HepG2 (cell line): ENCODE results near the gene TEX53. TPM values are rescaled to one million over a fixed set of nuclear protein-coding genes. Genes with fewer than 3 reads are reported as not detected.

Experiments
- ATAC-seq: fragments of 200-7000 bp; cut with Tn5 transposase; 3 replicates; pipeline ENCODE4 v1.9.1; 2020; ENCODE audit warnings: mild to moderate bottlenecking, moderate library complexity
- BruUV-seq: library from RNA; stranded (reverse); fragments of 400-500 nt; replicated peaks from 2 replicates; lab custom pipeline; 2021; lab: Mats Ljungman, UMichigan
- CTCF ChIA-PET: fragments of 300-600 bp; formaldehyde crosslinking; extraction: SDS; loops from one replicate; lab custom pipeline; 2021; ENCODE audit warnings: low total read pairs, inconsistent platforms, low intra/inter-chr PET ratio; lab: Yijun Ruan, JAX
- POLR2A ChIA-PET: fragments of 350-600 bp; sonication (Branson Sonifier 250); formaldehyde crosslinking; loops from one replicate; lab custom pipeline; 2020; ENCODE audit warnings: antibody characterized with exemption, inconsistent platforms; lab: Yijun Ruan, JAX
- DNase-seq: peaks from one replicate; pipeline ENCODE4 v3.0.0-alpha.2; 2015; ENCODE audit warnings: low spot score
- FAIRE-seq: peaks from 3 replicates; lab custom pipeline; 2011; peaks lifted over from hg19 to GRCh38; lab: Jason Lieb, UNC
- H2AFZ ChIP-seq: one replicate; pipeline ENCODE4 v1.6.1; 2011; ENCODE audit warnings: low read length, inconsistent platforms
- H3K27ac ChIP-seq: fragments of 300-600 bp; 3 replicates; pipeline ENCODE4 v1.8.0; 2011; ENCODE audit warnings: mixed run types, mild to moderate bottlenecking, mixed read lengths, low read length, inconsistent platforms; ENCODE audit not compliant: insufficient read depth; ENCODE audit errors: extremely low read length
- H3K27me3 ChIP-seq, 2 experiments: fragments of 200-600 bp in 1 of 2; 2 replicates in 1 of 2; 3 replicates in 1 of 2; pipeline versions ENCODE4 v1.6.0 to v1.8.0; 2011; ENCODE audit warnings: low read length in 2 of 2, mild to moderate bottlenecking in 2 of 2, moderate library complexity in 2 of 2, inconsistent platforms in 1 of 2; ENCODE audit not compliant: insufficient read depth in 2 of 2, control insufficient read depth in 1 of 2
- H3K36me3 ChIP-seq, 2 experiments: fragments of 200-600 bp in 1 of 2; replicated peaks in 1 of 2; 2 replicates in 1 of 2; 3 replicates in 1 of 2; pipeline versions ENCODE4 v1.5.1 to v1.8.0; 2011; ENCODE audit warnings: low read length in 2 of 2, inconsistent platforms in 1 of 2; ENCODE audit not compliant: insufficient read depth in 2 of 2, control insufficient read depth in 1 of 2
- H3K4me1 ChIP-seq: 2 replicates; pipeline ENCODE4 v1.5.1; 2012; ENCODE audit warnings: low read length, inconsistent platforms; ENCODE audit not compliant: insufficient read depth
- H3K4me2 ChIP-seq: 2 replicates; pipeline ENCODE4 v1.6.0; 2011; ENCODE audit warnings: low read depth, low read length, inconsistent platforms
- H3K4me3 ChIP-seq, 3 experiments: fragments of 200-600 bp in 1 of 3; sonication (generic), shearing (Covaris generic) in 1 of 3; replicated peaks in 1 of 3; 2 replicates each; pipeline ENCODE4 v1.5.1; 2011 to 2016; ENCODE audit warnings: low read length in 3 of 3, inconsistent platforms in 2 of 3, low read depth in 2 of 3, mild to moderate bottlenecking in 2 of 3, control low read depth in 1 of 3, mixed read lengths in 1 of 3; ENCODE audit not compliant: insufficient read depth in 1 of 3
- H3K79me2 ChIP-seq: one replicate; pipeline ENCODE4 v1.6.1; 2011; ENCODE audit warnings: low read length, inconsistent platforms; ENCODE audit not compliant: insufficient read depth
- H3K9ac ChIP-seq: 2 replicates; pipeline ENCODE4 v1.6.0; 2011; ENCODE audit warnings: mild to moderate bottlenecking, low read depth, low read length, inconsistent platforms; ENCODE audit not compliant: insufficient read depth
- H3K9me3 ChIP-seq: 2 replicates; pipeline ENCODE4 v1.5.1; 2012; ENCODE audit warnings: mild to moderate bottlenecking, low read length
- H4K20me1 ChIP-seq: 2 replicates; pipeline ENCODE4 v1.6.0; 2011; ENCODE audit warnings: inconsistent platforms, mild to moderate bottlenecking, low read length, moderate library complexity; ENCODE audit not compliant: insufficient read depth
- MATR3 ChIP-seq: sonication (generic); formaldehyde crosslinking; IDR thresholded peaks from 2 replicates; pipeline ENCODE4 v1.4.0; 2020; ENCODE audit warnings: missing genetic modification reagents
- WGBS: methylation state at CpG from one replicate; pipeline ENCODE4 v1.1.6; 2017; ENCODE audit warnings: low lambda C conversion rate; 5-methylcytosine and 5-hydroxymethylcytosine counted together
- in situ Hi-C: cut with HindIII; loops from 2 replicates; pipeline ENCODE4 v1.10.0; 2017; ENCODE audit warnings: low pct_unique_long_range_greater_than_20kb; ENCODE audit not compliant: extremely low pct_ligation_motif_present
- intact Hi-C: fragments of 100-400 bp; cut with micrococcal nuclease; formaldehyde crosslinking; loops from one replicate; pipeline ENCODE4 v1.10.0; 2022; ENCODE audit not compliant: unreplicated experiment
- polyA plus RNA-seq, 8 experiments: library from polyadenylated mRNA; depleted of rRNA in 3 of 8; stranded (reverse) in 7 of 8; unstranded in 1 of 8; fragments of >200 nt; fragmentation: Illumina TruSeq in 4 of 8; extraction: Trizol in 4 of 8; gene quantifications; 2 replicates each; pipeline versions ENCODE4 v1.2.1 to v1.2.3, GENCODE V29; 2011 to 2016; ENCODE audit warnings: low read depth in 4 of 8, missing spikeins in 1 of 8, mixed read lengths in 1 of 8; ENCODE audit not compliant: insufficient read depth in 1 of 8
- total RNA-seq, 5 experiments: library from RNA; depleted of rRNA; stranded (reverse); fragments of >200 nt; fragmentation: Illumina TruSeq; extraction: Trizol; gene quantifications; 2 replicates each; pipeline ENCODE4 v1.2.3, GENCODE V29; 2016; ENCODE audit warnings: low read depth in 1 of 5
- TF ChIP-seq, protein P1 (sequence below): sonication (generic); formaldehyde crosslinking; IDR thresholded peaks from 2 replicates; pipeline ENCODE4 v1.9.0; 2021; ENCODE audit warnings: missing genetic modification reagents, borderline replicate concordance
- TF ChIP-seq, protein P2 (sequence below): sonication (generic); formaldehyde crosslinking; IDR thresholded peaks from 2 replicates; pipeline ENCODE4 v1.5.0; 2020; ENCODE audit warnings: missing genetic modification reagents, mild to moderate bottlenecking, borderline replicate concordance
- TF ChIP-seq, protein P3 (sequence below): fragments of 450-650 bp; IDR thresholded peaks from 2 replicates; pipeline ENCODE4 v1.6.1; 2017
- TF ChIP-seq, protein P4 (sequence below): sonication (generic); formaldehyde crosslinking; IDR thresholded peaks from 2 replicates; pipeline ENCODE4 v1.4.0; 2020; ENCODE audit warnings: mild to moderate bottlenecking, missing genetic modification reagents

Gene TEX53
- total and polyA plus RNA-seq, 2 of the 13 experiments (the other 11 are each of a cell fraction or from before 2014, with no cell fraction given), result not detected

DNA sequence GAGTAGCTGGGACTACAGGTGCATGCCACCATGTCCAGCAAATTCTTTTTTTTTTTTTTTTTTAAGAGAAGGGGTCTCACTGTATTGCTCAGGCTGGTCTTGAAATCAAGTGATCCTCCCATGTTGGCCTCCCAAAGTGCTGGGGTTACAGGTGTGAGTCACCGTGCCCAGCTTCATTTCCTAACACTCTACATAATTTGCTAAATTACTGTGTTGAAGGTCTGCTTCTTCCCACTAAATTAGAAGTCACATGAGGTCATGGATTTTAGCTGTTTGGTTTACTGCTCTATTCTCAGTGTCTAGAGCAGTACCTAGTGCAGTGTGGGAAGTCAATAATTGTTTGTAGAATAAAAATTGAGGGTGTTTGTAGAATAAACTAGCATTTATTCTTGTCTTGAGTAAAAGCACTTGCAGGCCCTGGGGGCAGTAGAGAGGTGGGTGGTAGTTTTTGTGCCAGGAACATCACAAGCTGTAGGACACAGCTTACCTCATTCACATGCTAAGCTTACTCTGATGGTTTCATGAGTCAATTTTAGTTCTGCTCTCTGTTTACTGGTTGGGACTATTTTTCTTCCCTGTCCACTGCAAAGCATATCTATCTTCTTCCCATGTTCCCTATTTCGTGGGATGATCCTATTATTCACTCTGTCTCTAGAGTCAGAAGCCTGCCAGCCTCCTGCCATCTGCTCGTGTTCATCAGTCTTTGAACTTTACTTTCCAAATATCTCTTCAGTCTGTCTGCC lies 17.4 kb upstream of the TEX53 start (continued):
- TF ChIP-seq, protein P1, sequence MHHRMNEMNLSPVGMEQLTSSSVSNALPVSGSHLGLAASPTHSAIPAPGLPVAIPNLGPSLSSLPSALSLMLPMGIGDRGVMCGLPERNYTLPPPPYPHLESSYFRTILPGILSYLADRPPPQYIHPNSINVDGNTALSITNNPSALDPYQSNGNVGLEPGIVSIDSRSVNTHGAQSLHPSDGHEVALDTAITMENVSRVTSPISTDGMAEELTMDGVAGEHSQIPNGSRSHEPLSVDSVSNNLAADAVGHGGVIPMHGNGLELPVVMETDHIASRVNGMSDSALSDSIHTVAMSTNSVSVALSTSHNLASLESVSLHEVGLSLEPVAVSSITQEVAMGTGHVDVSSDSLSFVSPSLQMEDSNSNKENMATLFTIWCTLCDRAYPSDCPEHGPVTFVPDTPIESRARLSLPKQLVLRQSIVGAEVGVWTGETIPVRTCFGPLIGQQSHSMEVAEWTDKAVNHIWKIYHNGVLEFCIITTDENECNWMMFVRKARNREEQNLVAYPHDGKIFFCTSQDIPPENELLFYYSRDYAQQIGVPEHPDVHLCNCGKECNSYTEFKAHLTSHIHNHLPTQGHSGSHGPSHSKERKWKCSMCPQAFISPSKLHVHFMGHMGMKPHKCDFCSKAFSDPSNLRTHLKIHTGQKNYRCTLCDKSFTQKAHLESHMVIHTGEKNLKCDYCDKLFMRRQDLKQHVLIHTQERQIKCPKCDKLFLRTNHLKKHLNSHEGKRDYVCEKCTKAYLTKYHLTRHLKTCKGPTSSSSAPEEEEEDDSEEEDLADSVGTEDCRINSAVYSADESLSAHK (CRISPR knock-in tag), result no peak
- TF ChIP-seq, protein P2, sequence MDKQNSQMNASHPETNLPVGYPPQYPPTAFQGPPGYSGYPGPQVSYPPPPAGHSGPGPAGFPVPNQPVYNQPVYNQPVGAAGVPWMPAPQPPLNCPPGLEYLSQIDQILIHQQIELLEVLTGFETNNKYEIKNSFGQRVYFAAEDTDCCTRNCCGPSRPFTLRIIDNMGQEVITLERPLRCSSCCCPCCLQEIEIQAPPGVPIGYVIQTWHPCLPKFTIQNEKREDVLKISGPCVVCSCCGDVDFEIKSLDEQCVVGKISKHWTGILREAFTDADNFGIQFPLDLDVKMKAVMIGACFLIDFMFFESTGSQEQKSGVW (CRISPR knock-in tag), result no peak
- TF ChIP-seq MATR3, result no peak

DNA sequence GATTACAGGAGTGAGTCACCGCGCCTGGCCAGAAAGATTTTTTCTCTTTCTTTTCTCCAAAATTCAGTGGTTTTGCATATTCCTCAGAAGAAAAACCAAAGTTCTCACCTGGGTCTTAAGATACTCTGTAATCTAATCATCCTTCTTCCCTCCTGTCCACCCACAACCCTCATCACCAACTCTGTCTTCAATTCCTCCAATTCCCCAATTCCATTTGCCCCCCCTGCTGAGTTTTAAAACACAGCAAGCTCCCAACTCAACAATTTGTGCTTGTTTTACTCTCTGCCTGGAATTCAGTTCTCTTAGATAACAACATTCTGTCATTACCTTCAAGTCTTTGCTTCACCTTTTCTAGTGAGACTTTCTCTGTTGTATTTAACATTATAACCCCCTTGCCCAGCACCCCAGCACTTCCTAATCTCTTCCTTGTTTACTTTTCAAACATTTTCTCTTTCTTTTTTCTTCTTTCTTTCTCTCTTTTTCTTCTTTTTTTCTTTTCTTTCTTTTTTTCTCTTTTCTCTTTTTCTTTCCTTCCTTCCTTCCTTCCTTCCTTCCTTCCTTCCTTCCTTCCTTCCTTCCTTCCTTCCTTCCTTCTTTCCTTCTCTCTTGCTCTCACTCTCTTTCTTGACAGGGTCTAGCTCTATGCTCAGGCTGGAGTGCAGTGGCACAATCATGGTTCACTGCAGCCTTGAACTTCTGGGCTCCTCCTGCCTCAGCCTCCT lies 16.6 kb upstream of the TEX53 start:
- 43% methylated on average over 2 of the region's 2 CpGs for WGBS
- no peak for FAIRE-seq
- no peaks in the 10 kb centered on the region for H4K20me1 ChIP-seq
- no peak for DNase-seq
- H3K4me1 ChIP-seq, result no peaks in the 10 kb centered on the region
- CTCF ChIA-PET, result no interaction called here
- in situ Hi-C loops, result no loop called here
- no peaks in the 10 kb centered on the region for H3K9me3 ChIP-seq
- H3K27me3 ChIP-seq, result no peaks in the 10 kb centered on the region
- TF ChIP-seq, protein P3, sequence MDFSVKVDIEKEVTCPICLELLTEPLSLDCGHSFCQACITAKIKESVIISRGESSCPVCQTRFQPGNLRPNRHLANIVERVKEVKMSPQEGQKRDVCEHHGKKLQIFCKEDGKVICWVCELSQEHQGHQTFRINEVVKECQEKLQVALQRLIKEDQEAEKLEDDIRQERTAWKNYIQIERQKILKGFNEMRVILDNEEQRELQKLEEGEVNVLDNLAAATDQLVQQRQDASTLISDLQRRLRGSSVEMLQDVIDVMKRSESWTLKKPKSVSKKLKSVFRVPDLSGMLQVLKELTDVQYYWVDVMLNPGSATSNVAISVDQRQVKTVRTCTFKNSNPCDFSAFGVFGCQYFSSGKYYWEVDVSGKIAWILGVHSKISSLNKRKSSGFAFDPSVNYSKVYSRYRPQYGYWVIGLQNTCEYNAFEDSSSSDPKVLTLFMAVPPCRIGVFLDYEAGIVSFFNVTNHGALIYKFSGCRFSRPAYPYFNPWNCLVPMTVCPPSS, result no peak
- TF ChIP-seq, protein P4, sequence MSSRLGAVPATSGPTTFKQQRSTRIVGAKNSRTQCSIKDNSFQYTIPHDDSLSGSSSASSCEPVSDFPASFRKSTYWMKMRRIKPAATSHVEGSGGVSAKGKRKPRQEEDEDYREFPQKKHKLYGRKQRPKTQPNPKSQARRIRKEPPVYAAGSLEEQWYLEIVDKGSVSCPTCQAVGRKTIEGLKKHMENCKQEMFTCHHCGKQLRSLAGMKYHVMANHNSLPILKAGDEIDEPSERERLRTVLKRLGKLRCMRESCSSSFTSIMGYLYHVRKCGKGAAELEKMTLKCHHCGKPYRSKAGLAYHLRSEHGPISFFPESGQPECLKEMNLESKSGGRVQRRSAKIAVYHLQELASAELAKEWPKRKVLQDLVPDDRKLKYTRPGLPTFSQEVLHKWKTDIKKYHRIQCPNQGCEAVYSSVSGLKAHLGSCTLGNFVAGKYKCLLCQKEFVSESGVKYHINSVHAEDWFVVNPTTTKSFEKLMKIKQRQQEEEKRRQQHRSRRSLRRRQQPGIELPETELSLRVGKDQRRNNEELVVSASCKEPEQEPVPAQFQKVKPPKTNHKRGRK (CRISPR knock-in tag), result peak; percentile 79; the same call in 1 of the 2 replicates
- TF ChIP-seq, all 625 proteins: peak for 1
- Histone ChIP-seq H3K27ac (no peak overlapping the region), H3K4me3 (no peak overlapping the region), H3K9ac (no peak overlapping the region), H3K36me3 (no peaks in the 10 kb centered on the region), H3K4me2 (no peak overlapping the region), H3K79me2 (no peaks in the 10 kb centered on the region), H2AFZ (no peak overlapping the region)
- ATAC-seq, result no peak
- POLR2A ChIA-PET, result no interaction called here
- intact Hi-C loops, result no loop called here
- BruUV-seq, result no TSS peak
